RWPE2 (cell line): ENCODE results near the gene SREK1.

Source experiments
- ATAC-seq: fragments of 200-7000 bp; cut with Tn5 transposase; 3 replicates; pipeline ENCODE4 v1.9.1; 2021; ENCODE audit warnings: low read depth
- DNase-seq: peaks from one replicate; pipeline ENCODE4 v3.0.0-alpha.2; 2020; ENCODE audit warnings: low spot score
- H3K27ac ChIP-seq: fragments of 450-650 bp; 2 replicates; pipeline ENCODE4 v1.5.1; 2017; ENCODE audit warnings: mild to moderate bottlenecking; ENCODE audit not compliant: poor library complexity, severe bottlenecking
- H3K27me3 ChIP-seq: fragments of 250-450 bp; sonication (Bioruptor Pico); 2 replicates; pipeline ENCODE4 v1.5.1; 2021; ENCODE audit warnings: mild to moderate bottlenecking, moderate library complexity; ENCODE audit not compliant: insufficient read depth, poor library complexity, severe bottlenecking
- H3K36me3 ChIP-seq: fragments of 250-450 bp; sonication (Bioruptor Pico); 2 replicates; pipeline ENCODE4 v1.5.1; 2020; ENCODE audit warnings: low read depth, mild to moderate bottlenecking, moderate library complexity
- H3K4me1 ChIP-seq: fragments of 250-450 bp; sonication (Bioruptor Pico); 2 replicates; pipeline ENCODE4 v1.5.1; 2021; ENCODE audit warnings: mild to moderate bottlenecking, moderate library complexity; ENCODE audit not compliant: insufficient read depth, poor library complexity, severe bottlenecking
- H3K4me3 ChIP-seq: fragments of 250-450 bp; sonication (Bioruptor Pico); 2 replicates; pipeline ENCODE4 v1.5.1; 2021; ENCODE audit warnings: mild to moderate bottlenecking, moderate library complexity; ENCODE audit not compliant: severe bottlenecking
- H3K9me3 ChIP-seq: fragments of 250-450 bp; sonication (Bioruptor Pico); 2 replicates; pipeline ENCODE4 v1.5.1; 2021; ENCODE audit warnings: mild to moderate bottlenecking, moderate library complexity; ENCODE audit not compliant: severe bottlenecking
- TF ChIP-seq, protein P1 (sequence below): fragments of 450-650 bp; IDR thresholded peaks from one replicate; pipeline ENCODE4 v1.5.1; 2017; ENCODE audit warnings: mild to moderate bottlenecking, moderate library complexity; ENCODE audit not compliant: poor library complexity, severe bottlenecking

The SREK1 gene

DNA sequence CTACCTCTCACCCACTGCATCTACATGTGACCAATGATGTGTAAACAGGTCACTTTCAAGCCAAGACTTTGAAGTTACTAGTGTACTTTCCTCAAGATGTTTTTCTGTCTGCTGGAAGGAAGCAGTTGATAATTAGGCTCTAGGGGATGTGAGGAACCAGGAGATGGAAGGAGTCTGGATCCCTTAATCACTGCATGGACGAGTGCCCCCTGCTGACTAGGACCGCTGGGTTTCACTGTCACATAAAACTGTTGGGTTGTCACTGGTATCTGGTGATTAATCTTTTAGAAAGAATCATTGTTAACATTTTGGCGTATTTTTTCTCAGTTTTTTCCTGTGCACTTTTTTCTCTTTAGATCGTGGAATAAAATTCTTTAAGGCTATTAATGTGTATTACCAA is 79.5 kb downstream of the SREK1 start:
- H3K4me1 ChIP-seq: no peaks in the 10 kb centered on the region
- DNase-seq (no peak), ATAC-seq (no peak)
- no peak overlapping the region for H3K4me3 ChIP-seq
- H3K27me3 ChIP-seq: no peaks in the 10 kb centered on the region
- TF ChIP-seq, protein P1, sequence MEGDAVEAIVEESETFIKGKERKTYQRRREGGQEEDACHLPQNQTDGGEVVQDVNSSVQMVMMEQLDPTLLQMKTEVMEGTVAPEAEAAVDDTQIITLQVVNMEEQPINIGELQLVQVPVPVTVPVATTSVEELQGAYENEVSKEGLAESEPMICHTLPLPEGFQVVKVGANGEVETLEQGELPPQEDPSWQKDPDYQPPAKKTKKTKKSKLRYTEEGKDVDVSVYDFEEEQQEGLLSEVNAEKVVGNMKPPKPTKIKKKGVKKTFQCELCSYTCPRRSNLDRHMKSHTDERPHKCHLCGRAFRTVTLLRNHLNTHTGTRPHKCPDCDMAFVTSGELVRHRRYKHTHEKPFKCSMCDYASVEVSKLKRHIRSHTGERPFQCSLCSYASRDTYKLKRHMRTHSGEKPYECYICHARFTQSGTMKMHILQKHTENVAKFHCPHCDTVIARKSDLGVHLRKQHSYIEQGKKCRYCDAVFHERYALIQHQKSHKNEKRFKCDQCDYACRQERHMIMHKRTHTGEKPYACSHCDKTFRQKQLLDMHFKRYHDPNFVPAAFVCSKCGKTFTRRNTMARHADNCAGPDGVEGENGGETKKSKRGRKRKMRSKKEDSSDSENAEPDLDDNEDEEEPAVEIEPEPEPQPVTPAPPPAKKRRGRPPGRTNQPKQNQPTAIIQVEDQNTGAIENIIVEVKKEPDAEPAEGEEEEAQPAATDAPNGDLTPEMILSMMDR: peak; percentile 35
- H3K27ac ChIP-seq: no peak overlapping the region
- H3K36me3 ChIP-seq: no peaks in the 10 kb centered on the region
- H3K9me3 ChIP-seq: no peaks in the 10 kb centered on the region

DNA sequence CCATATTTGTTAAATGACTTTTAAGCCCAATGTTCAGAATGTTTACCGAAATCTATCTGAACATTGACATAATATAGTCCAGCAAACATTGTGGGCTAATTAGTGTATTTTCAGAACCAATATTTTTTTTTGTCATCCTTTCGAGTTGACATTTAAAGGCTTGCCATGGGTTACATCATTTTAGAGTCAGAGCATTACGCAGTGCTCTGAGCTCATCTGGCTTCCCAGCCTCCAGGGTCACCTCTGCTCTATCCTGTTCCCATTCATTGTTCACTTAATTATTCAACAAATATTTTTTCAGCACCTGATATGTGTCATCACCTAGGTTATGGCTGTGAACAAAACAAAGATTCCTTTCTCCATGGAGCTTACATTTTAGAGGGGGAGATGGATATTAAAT is 80.2 kb downstream of the SREK1 start:
- ATAC-seq (peak; percentile 42; the same call in 2 of the 3 replicates), DNase-seq (no peak)
- H3K36me3 ChIP-seq: no peaks in the 10 kb centered on the region
- no peaks in the 10 kb centered on the region for H3K27me3 ChIP-seq
- H3K4me3 ChIP-seq: no peak overlapping the region
- TF ChIP-seq, protein P1: no peak
- H3K4me1 ChIP-seq: no peaks in the 10 kb centered on the region
- H3K9me3 ChIP-seq: no peaks in the 10 kb centered on the region
- no peak overlapping the region for H3K27ac ChIP-seq

DNA sequence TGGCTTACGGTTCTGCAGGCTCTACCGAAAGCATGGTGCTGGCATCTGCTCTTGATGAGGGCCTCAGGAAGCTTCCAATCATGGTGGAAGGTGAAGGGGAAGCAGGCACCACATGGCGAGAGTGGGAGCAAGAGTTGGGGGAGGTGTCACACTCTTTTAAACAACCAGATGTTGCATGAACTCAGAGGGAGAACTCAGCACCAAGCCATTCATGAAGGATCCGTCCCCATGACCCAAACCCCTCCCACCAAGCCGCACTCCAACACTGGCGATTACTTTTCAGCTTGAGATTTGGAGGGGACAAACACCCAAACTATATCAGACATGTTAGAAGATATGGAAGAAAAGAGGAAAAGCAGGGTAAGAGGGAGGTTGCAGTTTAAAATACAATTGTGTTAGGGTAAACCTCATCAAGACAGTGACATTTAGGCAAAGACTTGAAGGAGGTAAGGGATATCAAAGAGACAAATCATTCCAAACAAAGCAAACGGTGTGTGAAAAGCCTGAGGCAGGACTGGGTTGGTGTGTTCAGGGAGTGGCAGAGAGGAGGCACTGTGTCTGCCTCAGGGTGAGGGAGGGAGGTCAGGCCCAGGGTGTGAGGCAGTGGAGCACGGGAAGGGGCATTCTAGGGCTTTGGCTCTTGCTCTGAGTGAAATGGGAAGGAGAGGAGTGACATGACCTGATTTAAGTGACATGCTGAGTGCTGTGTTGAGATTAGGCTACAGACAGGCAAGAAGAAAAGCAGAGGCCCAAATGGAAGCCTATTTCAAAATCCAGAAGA is 80.9 kb downstream of the SREK1 start:
- no peak for DNase-seq
- Histone ChIP-seq H3K4me3 (no peak overlapping the region), H3K27me3 (no peaks in the 10 kb centered on the region), H3K27ac (no peak overlapping the region), H3K9me3 (no peaks in the 10 kb centered on the region), H3K36me3 (no peaks in the 10 kb centered on the region), H3K4me1 (no peaks in the 10 kb centered on the region)
- no peak for ATAC-seq
- TF ChIP-seq, protein P1: no peak

DNA sequence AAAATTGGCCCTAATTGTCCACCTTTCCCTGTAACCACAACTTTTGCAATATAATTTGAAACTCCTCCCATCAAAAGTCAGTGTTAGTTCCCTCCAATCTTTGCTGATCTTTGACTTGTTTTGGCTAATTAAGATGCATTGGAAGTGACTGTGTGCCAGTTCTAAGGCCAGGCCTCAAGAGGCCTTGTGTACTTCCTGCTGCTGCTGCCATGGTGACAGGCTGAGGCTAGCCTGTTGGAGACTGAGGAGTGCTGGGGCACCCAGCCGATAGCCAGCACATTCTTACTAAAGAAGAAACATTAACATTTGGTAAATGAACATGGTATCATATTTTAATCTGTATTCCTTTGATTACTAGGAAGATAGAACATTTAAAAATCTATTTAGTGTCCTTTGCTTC is 86.5 kb downstream of the SREK1 start:
- TF ChIP-seq, protein P1: no peak
- no peak overlapping the region for H3K27ac ChIP-seq
- no peaks in the 10 kb centered on the region for H3K27me3 ChIP-seq
- no peak for ATAC-seq
- no peaks in the 10 kb centered on the region for H3K36me3 ChIP-seq
- H3K4me3 ChIP-seq: no peak overlapping the region
- DNase-seq: no peak
- H3K9me3 ChIP-seq: no peaks in the 10 kb centered on the region
- no peaks in the 10 kb centered on the region for H3K4me1 ChIP-seq

DNA sequence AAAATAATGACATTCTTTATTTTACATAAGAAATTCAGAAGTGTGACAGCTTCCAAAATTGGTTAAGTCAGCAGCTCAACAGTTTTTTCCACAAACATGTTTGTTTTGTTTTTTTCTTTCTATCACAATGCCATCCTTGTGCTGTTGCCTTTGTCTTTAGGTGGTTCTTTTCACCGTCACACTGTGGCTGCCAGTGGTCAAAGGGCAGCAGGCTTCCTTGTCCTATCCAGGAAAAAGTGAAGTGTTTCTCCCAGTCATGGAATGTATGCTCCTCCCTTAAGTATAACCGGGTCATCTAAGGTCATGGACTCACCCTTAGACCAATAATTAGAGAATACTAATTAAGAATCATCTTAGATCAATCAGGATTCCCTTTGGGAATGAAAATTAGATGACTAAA is 87.4 kb downstream of the SREK1 start:
- Histone ChIP-seq H3K4me1 (no peaks in the 10 kb centered on the region), H3K4me3 (no peak overlapping the region), H3K27me3 (no peaks in the 10 kb centered on the region), H3K27ac (no peak overlapping the region), H3K9me3 (no peaks in the 10 kb centered on the region), H3K36me3 (no peaks in the 10 kb centered on the region)
- DNase-seq: no peak
- TF ChIP-seq, protein P1: no peak
- ATAC-seq: no peak
